ENCODE measurements around the gene KCNA2. TPM values are rescaled to one million over a fixed set of nuclear protein-coding genes. Genes with fewer than 3 reads are reported as not detected.

The KCNA2 gene
- total RNA-seq, 2 donors from 2014 or later, result 1.3 TPM

DNA sequence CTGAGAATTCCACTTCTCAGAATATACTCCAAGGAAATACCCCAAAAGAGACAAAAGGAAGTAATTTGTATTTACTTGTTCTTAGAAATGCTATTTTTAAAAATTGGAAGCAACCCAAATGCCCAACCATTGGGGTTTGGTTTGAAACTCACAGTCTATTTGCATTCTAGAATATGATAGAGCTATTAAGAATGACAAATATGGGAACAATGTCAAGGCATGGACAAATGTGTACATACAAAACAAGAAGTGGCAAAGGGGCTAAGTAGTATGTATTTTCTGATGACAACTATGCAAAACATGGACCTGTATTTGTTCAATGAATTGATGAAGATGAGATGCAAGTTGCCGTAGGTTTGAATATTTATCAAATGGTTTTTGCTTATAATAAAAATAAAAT is 32.8 kb downstream of the KCNA2 start:
- DNase-seq (no peak), ATAC-seq (no peak)
- intact Hi-C loops (cut with DNase I), result no loop called here
- 82 to 95% methylated on average over 1 of the region's 1 CpG for WGBS, 2 donors
- H3K9me3 ChIP-seq, result no peaks in the 10 kb centered on the region
- TF ChIP-seq POLR2A (IDR thresholded peaks at IDR 0.05), result no peak
- TF ChIP-seq, protein P1, sequence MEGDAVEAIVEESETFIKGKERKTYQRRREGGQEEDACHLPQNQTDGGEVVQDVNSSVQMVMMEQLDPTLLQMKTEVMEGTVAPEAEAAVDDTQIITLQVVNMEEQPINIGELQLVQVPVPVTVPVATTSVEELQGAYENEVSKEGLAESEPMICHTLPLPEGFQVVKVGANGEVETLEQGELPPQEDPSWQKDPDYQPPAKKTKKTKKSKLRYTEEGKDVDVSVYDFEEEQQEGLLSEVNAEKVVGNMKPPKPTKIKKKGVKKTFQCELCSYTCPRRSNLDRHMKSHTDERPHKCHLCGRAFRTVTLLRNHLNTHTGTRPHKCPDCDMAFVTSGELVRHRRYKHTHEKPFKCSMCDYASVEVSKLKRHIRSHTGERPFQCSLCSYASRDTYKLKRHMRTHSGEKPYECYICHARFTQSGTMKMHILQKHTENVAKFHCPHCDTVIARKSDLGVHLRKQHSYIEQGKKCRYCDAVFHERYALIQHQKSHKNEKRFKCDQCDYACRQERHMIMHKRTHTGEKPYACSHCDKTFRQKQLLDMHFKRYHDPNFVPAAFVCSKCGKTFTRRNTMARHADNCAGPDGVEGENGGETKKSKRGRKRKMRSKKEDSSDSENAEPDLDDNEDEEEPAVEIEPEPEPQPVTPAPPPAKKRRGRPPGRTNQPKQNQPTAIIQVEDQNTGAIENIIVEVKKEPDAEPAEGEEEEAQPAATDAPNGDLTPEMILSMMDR (IDR thresholded peaks at IDR 0.05), result no peak
- H3K27me3 ChIP-seq, result no peaks in the 10 kb centered on the region
- no peak overlapping the region for H3K27ac ChIP-seq
- H3K36me3 ChIP-seq (replicated peaks in 1 of 2; ENCODE audit: insufficient read depth in 1 of 2, low read depth in 2 of 2), result no peaks in the 10 kb centered on the region
- H3K4me3 ChIP-seq, result no peak overlapping the region
- no peaks in the 10 kb centered on the region for H3K4me1 ChIP-seq

DNA sequence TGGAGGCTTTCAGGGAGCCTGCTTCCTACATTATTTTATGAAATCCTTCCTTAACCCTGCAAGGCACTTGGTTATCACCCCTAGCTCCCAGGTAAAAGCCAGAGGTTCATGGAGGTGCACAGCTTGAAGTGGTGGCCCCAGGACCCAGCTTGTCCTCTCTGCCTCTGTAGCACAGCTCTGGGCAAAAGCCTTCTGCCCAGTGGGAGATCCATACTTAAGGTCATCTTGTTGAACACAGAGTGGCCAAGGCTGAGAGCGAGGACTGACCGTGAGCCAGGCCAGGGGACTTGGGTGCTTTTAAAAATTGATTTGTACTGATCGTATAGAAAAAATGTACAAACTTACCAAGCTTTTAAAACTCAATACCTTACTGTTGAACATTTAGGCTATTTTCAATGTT is 33.4 kb downstream of the KCNA2 start:
- Histone ChIP-seq H3K36me3 (replicated peaks in 1 of 2; ENCODE audit: insufficient read depth in 1 of 2, low read depth in 2 of 2) (no peaks in the 10 kb centered on the region), H3K9me3 (no peaks in the 10 kb centered on the region), H3K27ac (no peak overlapping the region), H3K4me1 (no peaks in the 10 kb centered on the region), H3K27me3 (no peaks in the 10 kb centered on the region), H3K4me3 (no peak overlapping the region)
- no peak for TF ChIP-seq POLR2A (IDR thresholded peaks at IDR 0.05)
- TF ChIP-seq, protein P1 (IDR thresholded peaks at IDR 0.05), result no peak
- DNase-seq (no peak), ATAC-seq (no peak)
- WGBS, 2 donors, result 88 to 91% methylated on average over 3 of the region's 3 CpGs
- intact Hi-C loops (cut with DNase I), result no loop called here

DNA sequence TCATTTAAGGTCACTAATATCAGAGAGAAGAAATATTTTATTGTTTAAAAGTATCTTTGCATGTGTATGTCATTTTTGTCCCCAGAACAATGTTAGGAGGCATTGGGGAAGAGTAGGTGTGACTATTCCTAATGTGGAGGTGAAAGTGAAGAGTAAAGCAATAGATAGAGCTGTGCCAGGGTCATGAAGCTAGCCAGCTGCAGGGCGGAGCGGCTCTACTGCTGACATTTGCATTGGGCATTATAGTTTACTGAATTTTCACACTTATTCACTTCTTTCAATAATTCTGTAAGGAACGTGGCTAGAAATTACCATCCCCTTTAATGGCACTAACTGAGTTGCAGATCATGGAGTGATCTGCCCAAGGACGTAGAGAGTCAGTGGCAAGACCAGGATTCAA is 35.3 kb downstream of the KCNA2 start:
- Histone ChIP-seq H3K27ac (no peak overlapping the region), H3K27me3 (no peaks in the 10 kb centered on the region), H3K4me3 (no peak overlapping the region), H3K4me1 (no peaks in the 10 kb centered on the region), H3K36me3 (replicated peaks in 1 of 2; ENCODE audit: insufficient read depth in 1 of 2, low read depth in 2 of 2) (no peaks in the 10 kb centered on the region), H3K9me3 (no peaks in the 10 kb centered on the region)
- TF ChIP-seq, protein P1 (IDR thresholded peaks at IDR 0.05), result no peak
- no peak for TF ChIP-seq POLR2A (IDR thresholded peaks at IDR 0.05)
- intact Hi-C loops (cut with DNase I), result no loop called here
- DNase-seq (no peak), ATAC-seq (no peak)
- 41 to 72% methylated on average over 4 of the region's 4 CpGs for WGBS, 2 donors

DNA sequence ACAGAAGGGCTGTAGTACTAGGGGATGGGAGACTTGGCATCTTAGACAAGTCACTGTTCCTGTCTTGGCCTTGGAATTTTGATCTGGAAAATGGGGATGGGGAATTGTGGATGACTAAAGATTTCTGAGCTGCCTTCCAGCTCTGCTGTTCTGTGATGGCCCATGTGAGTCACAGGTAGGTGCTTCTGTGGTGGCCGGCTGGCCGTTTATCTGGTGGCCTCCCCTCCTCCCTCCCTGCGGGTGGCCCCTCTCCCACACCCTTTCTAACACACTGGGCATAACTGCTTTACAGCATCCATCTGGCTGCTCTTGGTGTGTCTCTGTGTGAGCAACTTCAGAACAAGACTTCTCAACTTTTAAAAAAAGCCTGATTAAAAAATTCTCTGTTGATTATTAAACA is 35.9 kb downstream of the KCNA2 start:
- intact Hi-C loops (cut with DNase I), result no loop called here

DNA sequence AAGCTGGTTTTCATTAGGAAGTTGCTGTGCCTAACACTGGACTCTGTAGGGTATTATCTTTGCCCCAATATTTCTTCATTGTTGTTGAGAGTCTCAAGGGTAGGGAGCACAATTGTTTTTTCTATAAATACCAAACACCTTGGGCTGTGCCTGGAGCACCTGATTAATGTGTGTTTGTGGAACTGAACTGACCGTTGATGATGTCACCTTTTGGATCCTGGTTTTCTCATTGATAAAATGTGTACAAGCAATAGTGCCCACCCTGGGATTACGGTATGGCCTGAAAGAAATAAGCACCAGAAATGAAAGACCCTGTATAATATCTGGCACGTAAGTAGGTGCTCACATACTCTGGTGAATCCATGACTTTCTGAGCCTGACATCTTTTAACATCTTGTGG is 39.3 kb downstream of the KCNA2 start:
- no peak for DNase-seq
- ATAC-seq, result no peak
- H3K4me3 ChIP-seq, result no peak overlapping the region
- no peak overlapping the region for H3K27ac ChIP-seq
- H3K4me1 ChIP-seq, result no peaks in the 10 kb centered on the region
- no peaks in the 10 kb centered on the region for H3K9me3 ChIP-seq
- TF ChIP-seq POLR2A (IDR thresholded peaks at IDR 0.05), result no peak
- TF ChIP-seq, protein P1 (IDR thresholded peaks at IDR 0.05), result no peak
- no peaks in the 10 kb centered on the region for H3K36me3 ChIP-seq (replicated peaks in 1 of 2; ENCODE audit: insufficient read depth in 1 of 2, low read depth in 2 of 2)
- intact Hi-C loops (cut with DNase I), result no loop called here
- no peaks in the 10 kb centered on the region for H3K27me3 ChIP-seq
- WGBS, 2 donors, result 46 to 52% methylated on average over 3 of the region's 3 CpGs

More for the DNA sequence above, 35.9 kb downstream of the KCNA2 start:
- no peak for TF ChIP-seq POLR2A (IDR thresholded peaks at IDR 0.05)
- TF ChIP-seq, protein P1 (IDR thresholded peaks at IDR 0.05), result no peak
- Histone ChIP-seq H3K27me3 (no peaks in the 10 kb centered on the region), H3K4me1 (no peaks in the 10 kb centered on the region), H3K27ac (no peak overlapping the region), H3K36me3 (replicated peaks in 1 of 2; ENCODE audit: insufficient read depth in 1 of 2, low read depth in 2 of 2) (no peaks in the 10 kb centered on the region), H3K4me3 (no peak overlapping the region), H3K9me3 (no peaks in the 10 kb centered on the region)
- ATAC-seq (no peak), DNase-seq (no peak)
- 31 to 32% methylated on average over 3 of the region's 3 CpGs for WGBS, 2 donors
